ENCODE measurements around the gene CFAP45. TPM values are rescaled to one million over a fixed set of nuclear protein-coding genes. Genes with fewer than 3 reads are reported as not detected.

Gene CFAP45
- total RNA-seq, 1 donor from 2014 or later: under 0.01 TPM

GRCh38 chr1:159924025-159924790, 24.2 kb upstream of the CFAP45 start:
- DNase-seq (ENCODE audit: low read depth in 2 of 2): peak; percentile 95 to 96

GRCh38 chr1:159923203-159924024, 23.4 kb upstream of the CFAP45 start:
- peak; percentile 96 to 97 for DNase-seq (ENCODE audit: low read depth in 2 of 2)

- peak; percentile 35 to 59 for DNase-seq (ENCODE audit: low read depth in 2 of 2)
Observed at GRCh38 chr1:159922511-159923202, 22.7 kb upstream of the CFAP45 start.

- DNase-seq (ENCODE audit: low read depth in 2 of 2): peak in 1 of 2 donors; percentile 54
Observed at GRCh38 chr1:159921700-159922504, 21.9 kb upstream of the CFAP45 start.

GRCh38 chr1:159921251-159921650, 21.3 kb upstream of the CFAP45 start:
- peak in 1 of 2 donors; percentile 49 for DNase-seq (ENCODE audit: low read depth in 2 of 2)

- DNase-seq (ENCODE audit: low read depth in 2 of 2): no peak
Observed at GRCh38 chr1:159920651-159921050, 20.7 kb upstream of the CFAP45 start.

GRCh38 chr1:159920202-159920601, 20.2 kb upstream of the CFAP45 start:
- no peak for DNase-seq (ENCODE audit: low read depth in 2 of 2)

- no peak for DNase-seq (ENCODE audit: low read depth in 2 of 2)
Observed at GRCh38 chr1:159919236-159919865, 19.4 kb upstream of the CFAP45 start.

- DNase-seq (ENCODE audit: low read depth in 2 of 2): no peak
Observed at GRCh38 chr1:159918352-159919200, 18.6 kb upstream of the CFAP45 start.

GRCh38 chr1:159917533-159918351, 17.8 kb upstream of the CFAP45 start:
- no peak for DNase-seq (ENCODE audit: low read depth in 2 of 2)

- DNase-seq (ENCODE audit: low read depth in 2 of 2): peak; percentile 58 to 64
Observed at GRCh38 chr1:159916242-159917051, 16.5 kb upstream of the CFAP45 start.

- DNase-seq (ENCODE audit: low read depth in 2 of 2): no peak
Observed at GRCh38 chr1:159915571-159916241, 15.7 kb upstream of the CFAP45 start.

- no peak for DNase-seq (ENCODE audit: low read depth in 2 of 2)
Observed at GRCh38 chr1:159914252-159915018, 14.5 kb upstream of the CFAP45 start.

- DNase-seq (ENCODE audit: low read depth in 2 of 2): no peak
Observed at GRCh38 chr1:159913451-159914192, 13.7 kb upstream of the CFAP45 start.

GRCh38 chr1:159911326-159912070, 11.5 kb upstream of the CFAP45 start:
- DNase-seq (ENCODE audit: low read depth in 2 of 2): peak in 1 of 2 donors; percentile 31
